ENCODE data around the gene TMEM161A.

GRCh38 chr19:19134687-19135158, 3.6 kb downstream of the TMEM161A start:
- TF ChIP-seq POLR2A (IDR thresholded peaks at IDR 0.05) (no peak), CTCF (IDR thresholded peaks at IDR 0.05) (no peak), POLR2AphosphoS5 (IDR thresholded peaks at IDR 0.05) (no peak), EP300 (IDR thresholded peaks at IDR 0.05; ENCODE audit: low read depth) (no peak)
